GM19463 (cell line): Measurements from ENCODE around the gene FCHO1.

ENCODE experiments used
- ATAC-seq: cut with Tn5 transposase; IDR thresholded peaks from one replicate; pipeline ENCODE4 v1.9.1; 2021; ENCODE audit warnings: mild to moderate bottlenecking, moderate library complexity; ENCODE audit not compliant: unreplicated experiment

Gene FCHO1

DNA sequence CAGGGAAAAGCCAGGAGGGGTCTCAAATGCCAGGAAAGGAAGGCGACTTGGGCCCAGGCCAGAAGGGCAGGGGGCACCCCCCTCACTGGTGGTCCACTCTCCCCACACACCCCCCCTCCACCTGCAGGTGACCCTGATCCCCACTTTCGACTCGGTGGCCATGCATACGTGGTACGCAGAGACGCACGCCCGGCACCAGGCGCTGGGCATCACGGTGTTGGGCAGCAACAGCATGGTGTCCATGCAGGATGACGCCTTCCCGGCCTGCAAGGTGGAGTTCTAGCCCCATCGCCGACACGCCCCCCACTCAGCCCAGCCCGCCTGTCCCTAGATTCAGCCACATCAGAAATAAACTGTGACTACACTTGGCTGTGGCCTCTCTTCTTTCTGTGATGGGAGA, 17.1 kb upstream of the FCHO1 start:
- no peak for ATAC-seq

DNA sequence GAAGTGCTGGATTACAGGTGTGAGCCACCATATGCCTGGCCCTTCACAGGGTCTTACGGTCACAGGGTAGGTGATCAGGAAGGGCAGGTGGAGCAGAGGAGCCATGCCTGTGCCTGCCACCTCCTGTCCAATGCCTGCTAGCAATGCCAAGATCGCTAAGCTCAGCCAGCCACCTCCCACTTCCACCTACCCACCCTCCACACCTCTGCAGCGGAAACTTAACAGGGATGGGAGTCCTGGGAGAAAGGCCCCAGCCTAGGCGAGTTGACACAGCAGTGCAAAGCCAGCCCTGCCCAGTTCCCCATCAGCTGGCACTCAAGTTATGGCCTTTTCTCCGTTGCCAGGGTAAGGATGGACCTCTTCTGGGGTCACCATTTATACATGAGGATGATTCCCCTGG, 15.9 kb upstream of the FCHO1 start:
- no peak for ATAC-seq

DNA sequence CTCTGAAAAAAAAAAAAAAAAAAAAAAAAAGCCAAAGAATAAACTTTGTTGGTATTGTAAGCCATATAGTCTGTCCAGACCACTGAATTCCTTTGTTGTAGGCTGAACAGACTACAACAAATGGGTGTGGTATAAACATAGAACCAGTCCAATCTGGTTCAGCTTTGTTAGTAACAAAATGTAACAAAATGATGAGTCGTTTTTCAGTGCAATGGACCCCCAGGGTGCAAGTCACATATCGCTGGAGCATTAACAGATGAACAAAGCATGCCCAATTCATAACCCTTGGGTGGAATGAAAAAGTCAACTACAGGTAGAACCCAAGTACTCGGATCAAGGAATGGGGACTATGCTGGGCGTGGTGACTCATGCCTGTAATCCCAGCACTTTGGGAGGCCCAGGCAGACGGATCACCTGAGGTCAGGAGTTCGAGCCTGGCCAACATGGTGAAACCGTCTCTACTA, 13.6 kb upstream of the FCHO1 start:
- ATAC-seq = no peak

DNA sequence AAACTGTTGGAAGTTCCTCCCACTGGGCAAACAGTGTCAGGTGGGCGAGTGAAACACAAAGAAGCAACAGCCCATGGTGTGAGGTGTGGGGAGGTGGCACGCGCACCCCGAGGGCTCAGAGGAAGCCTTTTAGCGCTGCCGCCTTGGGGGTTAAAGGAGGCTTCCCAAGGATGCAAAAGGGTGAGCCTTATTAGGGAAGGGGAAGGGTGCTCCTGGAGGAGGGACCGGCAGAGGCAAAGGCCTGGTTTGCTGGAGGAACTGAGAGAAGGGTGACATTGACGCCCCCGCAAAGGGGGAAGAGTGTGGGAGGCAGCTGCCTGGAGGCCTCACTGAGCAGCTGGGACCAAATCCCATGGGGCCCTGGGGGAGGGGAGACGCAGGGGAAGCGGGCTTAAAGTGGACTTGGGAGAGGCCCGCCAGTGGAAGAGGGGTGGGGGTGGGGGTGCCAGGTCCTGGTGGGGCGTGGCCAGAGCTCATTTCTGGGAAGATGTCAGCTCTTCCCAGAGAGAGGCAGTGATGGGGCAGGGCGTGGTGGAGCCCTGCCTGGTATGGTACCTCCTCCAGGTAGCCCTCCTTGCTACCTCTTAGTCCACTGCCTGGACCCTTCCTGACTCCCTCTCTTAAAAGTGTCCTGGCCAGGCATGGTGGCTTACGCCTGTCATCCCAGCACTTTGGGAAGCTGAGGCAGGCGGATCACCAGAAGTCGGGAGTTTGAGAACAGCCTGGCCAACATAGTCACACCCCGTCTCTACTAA, 12.0 kb upstream of the FCHO1 start:
- ATAC-seq = no peak

DNA sequence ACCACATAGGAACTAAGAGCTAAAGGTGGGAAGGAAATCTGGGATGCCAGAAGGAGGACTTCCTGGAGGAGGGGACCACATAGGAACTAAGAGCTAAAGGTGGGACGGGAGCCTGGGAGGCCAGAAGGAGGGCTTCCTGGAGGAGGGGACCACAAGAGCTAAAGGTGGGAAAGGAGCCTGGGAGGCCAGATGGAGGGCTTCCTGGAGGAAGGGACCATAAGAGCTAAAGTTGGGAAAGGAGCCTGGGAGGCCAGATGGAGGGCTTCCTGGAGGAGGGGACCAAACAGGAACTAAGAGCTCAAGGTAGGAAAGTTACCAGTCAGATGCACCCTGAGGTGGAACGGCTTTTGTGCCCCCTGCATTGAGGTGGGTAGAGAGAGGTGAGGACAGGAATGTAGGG, 9.8 kb upstream of the FCHO1 start:
- ATAC-seq = no peak

DNA sequence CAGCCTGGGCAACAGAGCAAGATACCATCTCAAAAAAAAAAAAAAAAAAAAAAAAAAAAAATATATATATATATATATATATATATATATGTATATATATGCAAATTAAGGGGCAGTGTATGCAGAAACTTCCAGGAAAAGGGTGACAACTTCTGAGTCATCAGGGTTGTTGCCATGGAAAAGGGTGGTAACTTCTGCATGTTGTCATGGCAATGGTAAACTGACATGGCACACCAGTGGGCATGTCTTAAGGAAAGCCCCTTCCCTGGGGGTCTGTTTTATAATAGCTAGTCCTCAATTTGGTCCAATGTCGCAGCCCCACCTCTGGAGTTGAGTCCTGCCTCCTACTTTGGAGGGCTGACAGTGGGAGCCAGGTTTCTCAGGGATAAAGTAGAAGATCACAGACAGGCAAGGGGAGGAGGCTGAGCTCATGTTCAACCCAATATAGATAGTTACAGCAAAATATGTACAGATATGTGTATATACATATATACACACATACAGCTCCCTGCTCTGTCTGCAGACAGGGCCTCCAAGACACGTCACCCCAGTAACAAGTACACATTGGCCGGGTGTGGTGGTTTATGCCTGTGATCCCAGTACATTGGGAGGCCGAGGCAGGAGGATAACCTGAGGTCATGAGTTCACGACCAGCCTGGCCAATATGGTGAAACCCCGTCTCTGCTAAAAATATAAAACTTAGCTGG, 7.2 kb upstream of the FCHO1 start:
- no peak for ATAC-seq

DNA sequence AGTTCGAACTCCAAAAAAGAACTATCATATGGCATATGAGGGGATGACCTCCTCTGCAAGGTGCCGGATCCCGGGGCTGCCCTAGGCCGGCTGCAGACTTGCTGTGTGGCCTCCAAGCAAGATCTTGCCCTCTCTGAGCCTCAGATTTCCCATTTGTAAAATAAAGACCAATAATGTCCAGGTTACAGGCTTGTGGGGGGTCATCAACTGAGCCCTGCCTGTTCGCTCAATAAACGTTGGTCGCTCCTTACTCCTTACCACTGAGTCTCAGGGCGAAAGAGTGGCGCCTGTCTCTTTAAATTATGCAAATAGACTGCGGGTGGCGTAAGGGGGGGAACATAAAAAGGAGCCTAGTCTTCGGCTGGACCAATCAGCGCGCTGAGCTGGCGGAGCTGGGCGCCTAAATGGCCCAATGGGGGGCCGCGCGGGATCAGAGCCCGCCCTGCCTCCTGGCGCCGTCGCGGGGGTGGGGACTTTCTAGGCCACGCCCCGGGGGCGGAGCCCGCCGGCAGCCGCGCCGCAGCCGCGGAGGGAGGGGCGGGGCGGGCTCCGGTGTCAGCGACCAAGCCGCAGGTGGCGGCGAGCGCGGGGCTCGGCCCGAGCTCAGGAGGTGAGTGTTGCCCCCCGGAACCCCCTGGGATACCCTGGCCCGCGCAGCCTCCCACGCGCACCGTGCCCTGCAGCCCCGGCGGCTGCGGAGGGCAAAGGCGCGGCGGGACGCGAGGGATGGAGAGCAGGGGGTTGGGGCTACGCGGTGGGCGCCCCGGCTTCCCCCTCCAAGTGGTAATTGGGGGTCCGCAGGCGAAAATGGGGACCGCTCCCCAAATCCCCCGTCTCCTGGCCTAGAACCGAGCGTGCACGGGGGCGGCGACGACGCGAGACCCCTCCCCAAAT, 3.8 kb upstream of the FCHO1 start:
- peak; percentile 82 for ATAC-seq

DNA sequence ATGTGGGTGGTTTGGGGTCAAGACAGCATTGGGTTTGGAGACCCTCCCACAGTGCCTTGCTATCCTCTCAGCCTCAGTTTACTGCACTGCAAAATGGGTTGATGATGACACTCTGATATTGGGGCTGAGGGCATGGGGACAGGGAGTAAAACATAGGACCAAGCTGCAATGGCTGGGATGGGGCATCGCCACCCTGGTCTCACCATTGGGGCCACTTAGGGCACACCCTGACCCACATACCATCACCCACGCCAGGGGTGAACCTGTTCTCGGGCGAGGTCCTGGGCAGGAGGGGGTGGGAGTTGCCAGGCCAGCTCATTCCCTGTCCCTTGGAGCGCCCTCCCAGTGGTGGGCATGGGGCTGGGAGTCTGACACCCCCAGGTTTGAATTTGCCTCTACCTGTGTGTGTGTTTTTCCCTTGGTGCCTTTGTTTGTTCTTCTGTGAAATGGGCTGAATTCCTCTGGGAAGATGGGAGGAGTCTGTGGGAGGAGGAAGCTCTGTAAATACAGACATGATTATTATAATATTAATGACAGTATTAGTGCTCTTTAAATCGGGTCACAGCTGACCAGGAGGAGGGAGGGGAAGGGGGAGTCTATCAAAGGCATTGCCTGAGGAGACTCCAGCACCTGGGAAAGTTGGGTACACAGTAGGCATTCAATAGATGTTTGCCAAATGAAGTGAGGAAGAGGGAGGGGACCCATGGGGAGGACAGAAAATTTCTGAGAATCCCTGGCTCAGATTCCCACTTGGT, 2.2 kb upstream of the FCHO1 start:
- ATAC-seq = no peak

DNA sequence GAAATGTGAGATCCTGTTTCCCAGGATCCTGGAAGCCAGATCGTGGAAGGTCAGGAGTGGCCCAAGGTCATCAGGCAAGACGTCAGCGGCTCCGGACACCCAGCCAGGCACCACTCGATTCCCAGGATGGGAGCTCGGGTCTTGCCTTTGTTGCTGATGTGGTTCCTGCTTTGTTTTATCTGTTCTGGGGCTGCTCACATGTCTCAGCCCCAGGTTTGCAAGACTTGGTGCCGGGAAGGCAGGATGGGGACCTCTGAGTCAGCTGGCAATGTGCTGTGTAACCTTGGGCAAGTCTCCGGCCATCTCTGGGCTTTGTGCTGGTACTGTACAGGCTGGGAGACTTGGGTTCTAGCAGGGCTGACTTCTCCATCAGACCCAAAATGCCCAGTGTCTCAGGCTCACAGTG, 1.4 kb upstream of the FCHO1 start:
- ATAC-seq = no peak

DNA sequence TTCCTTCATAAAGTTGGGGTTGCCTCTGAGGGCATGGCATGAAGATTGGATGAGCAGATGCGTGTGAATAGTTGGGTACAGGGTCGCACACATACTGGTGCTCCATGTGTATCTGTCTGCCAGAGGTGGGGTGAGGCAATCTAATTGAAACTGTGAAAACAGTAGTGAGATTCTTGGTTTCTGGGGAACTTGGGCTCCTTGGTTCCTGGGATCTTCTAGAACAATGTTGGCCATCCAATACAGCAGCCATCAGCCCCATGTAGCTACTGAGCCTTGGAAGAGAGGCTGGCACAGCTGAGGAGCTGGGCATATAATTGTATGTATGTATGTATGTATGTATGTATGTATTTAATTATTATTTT, 616 bp downstream of the FCHO1 start:
- ATAC-seq = no peak

DNA sequence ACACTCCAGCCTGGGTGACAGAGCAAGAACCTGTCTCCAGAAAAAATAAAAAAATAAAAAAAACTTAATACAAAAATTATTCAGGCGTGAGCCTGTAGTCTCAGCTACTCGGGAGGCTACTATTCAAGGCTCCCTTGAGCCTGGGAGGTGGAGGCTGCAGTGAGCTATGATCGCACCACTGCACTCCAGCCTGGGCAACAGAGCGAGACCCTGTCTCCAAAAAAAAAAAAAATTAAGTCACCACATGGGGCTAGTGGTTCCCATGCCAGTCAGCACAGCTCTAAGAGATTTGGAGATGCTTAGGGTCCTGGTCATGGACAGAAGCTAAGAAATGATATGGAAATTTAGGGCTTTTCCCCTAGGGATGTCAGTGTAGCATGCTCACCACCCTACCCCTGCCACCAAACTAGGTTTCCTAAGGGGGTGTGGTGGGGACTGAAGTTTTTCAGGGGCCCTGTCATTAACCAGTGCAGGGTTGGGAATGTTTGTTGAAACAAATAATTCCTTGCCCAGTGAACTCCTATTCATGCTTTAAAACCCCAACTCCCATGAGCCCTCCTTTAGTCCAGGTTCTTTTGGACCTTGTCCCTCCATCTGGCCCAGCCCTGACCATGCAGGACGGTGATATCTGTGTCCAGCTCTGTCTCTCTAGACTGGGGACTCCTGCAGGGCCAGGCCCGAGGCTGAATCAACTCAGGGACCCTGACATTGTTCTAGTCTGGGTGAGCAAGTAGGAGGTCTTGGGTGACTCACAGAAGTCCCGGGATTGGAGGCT, 1.8 kb downstream of the FCHO1 start:
- ATAC-seq = no peak

DNA sequence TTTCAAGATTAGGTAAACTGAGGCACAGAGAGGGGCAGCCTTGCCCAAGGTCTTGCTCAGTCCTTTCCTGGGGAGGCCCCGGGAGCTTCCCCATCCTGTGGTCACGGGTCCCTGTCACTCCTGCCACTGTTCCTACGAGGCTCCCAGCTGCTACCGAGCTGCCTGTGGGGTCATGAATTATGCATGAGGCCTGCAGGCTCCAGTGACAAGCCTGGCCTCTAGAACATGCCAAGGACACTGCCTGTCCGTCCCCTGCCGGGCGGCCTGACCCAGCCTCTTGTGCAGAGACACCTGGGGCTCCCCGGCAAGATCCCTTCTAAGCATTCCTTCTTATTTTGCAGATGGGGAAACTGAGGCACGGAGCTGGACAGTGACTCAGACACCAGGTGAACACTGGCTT, 2.7 kb downstream of the FCHO1 start:
- no peak for ATAC-seq

DNA sequence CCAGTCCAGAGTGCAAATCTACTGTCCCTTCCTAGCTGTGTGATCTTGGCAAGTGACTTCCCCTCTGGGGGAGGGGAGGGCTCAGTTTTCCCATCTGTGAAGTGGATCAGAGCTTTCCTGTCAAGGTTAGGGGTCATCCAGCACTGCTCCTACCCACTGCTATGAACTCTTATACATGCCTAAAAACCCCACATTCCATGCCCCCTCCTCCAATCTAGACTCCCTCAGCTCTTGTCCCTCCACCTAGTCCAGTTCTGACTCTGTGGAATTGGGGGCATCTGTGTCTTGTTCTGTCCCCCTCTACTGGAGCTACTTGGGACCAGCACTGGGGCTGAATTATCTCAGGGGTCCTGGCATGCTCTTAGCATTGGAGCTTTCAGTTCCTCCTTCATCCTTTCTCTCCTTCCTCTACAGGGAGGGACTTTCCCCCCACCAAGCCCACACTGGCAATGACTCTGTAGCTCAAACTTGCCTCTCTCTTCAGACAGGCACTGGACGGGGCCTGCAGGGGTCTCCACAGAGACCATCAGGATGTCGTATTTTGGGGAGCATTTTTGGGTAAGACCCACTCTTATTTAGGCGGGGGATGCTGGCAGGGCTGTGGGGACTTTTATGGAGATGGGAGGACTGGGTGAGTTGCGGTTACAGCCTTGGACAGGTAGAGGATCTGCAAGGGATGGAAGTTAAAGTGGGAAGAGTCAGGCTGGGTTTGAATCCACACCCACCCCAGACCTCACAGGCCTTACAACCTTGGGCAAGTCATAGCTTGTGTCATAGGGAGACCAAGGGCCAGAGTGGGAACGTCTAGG, 3.6 kb downstream of the FCHO1 start:
- peak; percentile 53 for ATAC-seq

DNA sequence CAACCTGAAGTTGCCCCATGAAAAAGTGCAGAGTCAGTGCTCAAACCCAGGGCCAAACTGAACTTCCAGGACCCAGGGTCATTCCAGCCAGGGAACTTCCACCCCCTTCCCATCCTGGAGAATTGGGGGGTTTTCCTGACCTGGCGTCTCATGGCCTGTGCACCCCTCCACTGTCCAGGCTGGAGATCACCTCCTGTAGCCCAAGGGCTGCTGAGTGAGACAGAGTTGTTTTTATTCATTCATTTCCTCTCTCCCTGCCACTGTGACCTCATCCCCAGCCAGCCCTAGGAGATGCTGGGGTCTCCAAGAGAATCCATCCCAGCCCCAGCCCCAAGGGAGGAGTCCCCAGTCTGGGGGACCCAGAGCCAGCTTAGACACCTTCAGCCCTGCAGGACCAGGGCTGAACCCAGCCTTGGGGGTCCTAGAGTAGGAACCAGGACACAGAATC, 4.2 kb downstream of the FCHO1 start:
- no peak for ATAC-seq

DNA sequence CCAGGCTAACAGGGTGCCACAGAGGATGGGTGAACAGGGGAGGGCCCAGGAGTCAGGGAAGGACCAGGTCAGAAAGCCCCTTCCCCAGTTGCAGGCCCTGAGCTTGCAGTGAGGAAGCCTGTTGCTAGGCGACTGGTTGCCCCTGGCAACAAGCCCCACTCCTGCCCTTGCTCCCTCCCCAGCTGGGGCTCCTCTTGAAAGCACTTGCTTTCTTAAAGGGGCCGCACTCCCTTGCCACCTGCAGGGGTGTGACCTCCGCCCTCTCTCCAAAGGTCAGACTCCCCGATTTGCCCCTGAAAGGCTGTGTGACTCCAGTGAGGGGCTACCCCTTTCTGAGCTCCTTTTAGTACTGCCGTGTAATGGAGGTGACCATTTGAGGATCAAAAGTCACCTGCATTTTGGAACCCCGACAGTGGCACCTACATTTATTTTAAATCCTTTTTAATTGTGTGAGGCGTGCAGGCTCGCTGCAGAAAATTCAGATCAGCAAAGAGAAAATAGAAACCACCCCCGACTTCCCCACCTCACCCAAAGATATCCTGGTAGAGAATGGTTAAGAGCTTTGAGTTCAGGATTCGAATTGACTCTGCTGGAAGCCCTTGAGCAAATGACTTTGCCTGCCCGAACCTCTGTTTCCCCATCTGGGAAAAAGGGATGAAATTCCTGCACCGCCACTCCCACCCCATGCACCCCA, 4.8 kb downstream of the FCHO1 start:
- no peak for ATAC-seq

DNA sequence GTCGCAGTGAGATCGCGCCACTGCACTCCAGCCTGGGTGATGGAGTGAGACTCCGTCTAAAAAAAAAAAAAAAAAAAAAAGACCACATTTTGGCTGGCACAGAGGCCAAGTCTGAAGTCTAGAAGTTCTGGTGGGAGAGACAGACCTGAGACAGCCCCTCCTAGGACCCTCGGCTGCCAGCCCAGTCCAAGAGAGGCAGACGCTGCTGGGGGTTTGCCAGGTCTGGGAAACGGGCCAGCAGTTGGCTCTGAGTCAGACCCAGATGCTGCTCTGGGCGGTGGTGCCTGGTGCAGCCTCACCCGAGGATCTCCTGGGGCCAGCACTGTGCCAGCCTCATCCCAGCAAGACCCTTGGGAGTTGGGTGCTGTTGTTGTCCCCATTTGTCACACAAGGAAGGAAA, 5.8 kb downstream of the FCHO1 start:
- no peak for ATAC-seq

DNA sequence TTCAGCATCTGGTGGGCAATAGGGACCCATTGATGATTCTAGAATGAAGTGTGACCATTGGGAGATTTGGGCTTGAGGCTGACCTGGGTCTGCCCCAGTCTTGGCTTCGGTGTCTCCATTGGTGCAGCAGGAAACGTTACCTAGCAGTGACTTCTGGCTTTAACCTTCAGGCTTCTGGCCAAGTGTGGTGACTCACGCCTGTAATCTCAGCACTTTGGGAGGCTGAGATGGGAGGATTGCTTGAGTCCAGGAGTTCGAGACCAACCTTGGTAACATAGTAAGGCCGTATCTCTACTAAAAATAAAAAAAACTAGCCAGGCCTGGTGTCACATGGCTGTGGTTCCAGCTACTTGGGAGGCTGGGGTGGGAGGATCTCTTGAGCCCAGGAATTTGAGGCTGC, 7.2 kb downstream of the FCHO1 start:
- ATAC-seq = no peak

DNA sequence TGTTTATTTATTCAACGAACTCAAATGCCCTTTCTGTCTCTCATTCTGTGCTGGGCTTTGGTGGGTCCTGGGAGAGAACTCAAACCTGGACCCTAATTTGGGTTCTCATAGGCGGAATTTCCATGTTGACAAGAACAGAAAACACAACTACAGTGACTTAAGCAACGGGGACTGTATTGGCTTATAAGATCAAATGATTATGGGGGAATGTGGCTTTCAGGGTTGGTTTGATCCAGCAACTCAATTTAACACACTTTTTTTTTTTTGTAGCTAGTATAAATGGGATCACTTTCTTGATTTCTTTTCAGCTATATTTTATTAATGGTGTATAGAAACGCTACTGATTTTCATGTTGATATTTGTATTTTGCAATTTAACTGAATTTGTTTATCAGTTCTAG, 9.9 kb downstream of the FCHO1 start:
- ATAC-seq = no peak
